Vagina (tissue), 2 donors: ENCODE results near the gene DYNLL2.

Experiments
- CTCF ChIP-seq, 3 experiments: fragments of 450-650 bp in 2 of 3; fragments of 200-600 bp in 1 of 3; sonication (generic) in 1 of 3; IDR thresholded peaks; one replicate each; pipeline ENCODE4 v1.5.1; 2017 to 2019; ENCODE audit warnings: antibody characterized with exemption in 3 of 3, mild to moderate bottlenecking in 2 of 3, moderate library complexity in 2 of 3
- POLR2A ChIP-seq, 2 donors: fragments of 450-650 bp; IDR thresholded peaks; one replicate each; pipeline ENCODE4 v1.6.1; 2017; ENCODE audit warnings: antibody characterized with exemption in 2 of 2, mild to moderate bottlenecking in 2 of 2, moderate library complexity in 2 of 2
- POLR2AphosphoS5 ChIP-seq, 2 donors: sonication (generic); formaldehyde crosslinking; IDR thresholded peaks; one replicate each; pipeline ENCODE4 v1.9.0; 2017; ENCODE audit warnings: antibody characterized with exemption in 2 of 2, mild to moderate bottlenecking in 2 of 2, low read depth in 1 of 2; ENCODE audit not compliant: insufficient read depth in 1 of 2

GRCh38 chr17:58105093-58105492 lies 21.9 kb downstream of the DYNLL2 start:
- no peak for TF ChIP-seq POLR2A (IDR thresholded peaks at IDR 0.05)
- TF ChIP-seq POLR2AphosphoS5 (IDR thresholded peaks at IDR 0.05; ENCODE audit: insufficient read depth in 1 of 2, low read depth in 1 of 2): no peak
- no peak for TF ChIP-seq CTCF (IDR thresholded peaks at IDR 0.05)
